ENCODE results near the gene GATM. TPM values are rescaled to one million over a fixed set of nuclear protein-coding genes. Genes with fewer than 3 reads are reported as not detected.

Gene GATM
- total RNA-seq, 1 donor from 2014 or later: 3.5 TPM

DNA sequence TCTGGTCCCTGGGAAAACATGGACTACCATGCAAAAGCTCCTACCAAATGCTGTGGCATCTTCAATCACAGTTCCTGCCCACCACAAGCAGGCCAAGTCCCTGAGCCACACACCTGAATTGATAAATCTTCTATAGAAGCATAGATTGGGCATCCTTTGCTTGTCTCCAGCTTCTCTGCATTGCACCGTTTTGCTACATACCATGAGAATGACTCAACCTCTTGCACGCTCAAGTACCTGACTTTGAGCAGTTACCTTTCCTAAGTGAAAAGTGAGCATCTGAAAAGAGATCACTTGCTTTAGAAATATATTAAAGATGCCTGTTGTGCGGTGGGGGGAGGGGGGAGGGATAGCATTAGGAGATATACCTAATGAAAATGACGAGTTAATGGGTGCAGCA, 31.3 kb downstream of the GATM start:
- Mint-ChIP-seq H3K27ac (ENCODE audit: unreplicated experiment) (no peak overlapping the region), H3K27me3 (ENCODE audit: unreplicated experiment) (no peaks in the 10 kb centered on the region), H3K9me3 (ENCODE audit: unreplicated experiment) (no peaks in the 10 kb centered on the region), H3K4me1 (ENCODE audit: unreplicated experiment) (no peaks in the 10 kb centered on the region), H3K4me3 (ENCODE audit: unreplicated experiment) (no peak overlapping the region), H3K36me3 (ENCODE audit: low read depth, unreplicated experiment) (no peaks in the 10 kb centered on the region)
- TF ChIP-seq, protein P1, sequence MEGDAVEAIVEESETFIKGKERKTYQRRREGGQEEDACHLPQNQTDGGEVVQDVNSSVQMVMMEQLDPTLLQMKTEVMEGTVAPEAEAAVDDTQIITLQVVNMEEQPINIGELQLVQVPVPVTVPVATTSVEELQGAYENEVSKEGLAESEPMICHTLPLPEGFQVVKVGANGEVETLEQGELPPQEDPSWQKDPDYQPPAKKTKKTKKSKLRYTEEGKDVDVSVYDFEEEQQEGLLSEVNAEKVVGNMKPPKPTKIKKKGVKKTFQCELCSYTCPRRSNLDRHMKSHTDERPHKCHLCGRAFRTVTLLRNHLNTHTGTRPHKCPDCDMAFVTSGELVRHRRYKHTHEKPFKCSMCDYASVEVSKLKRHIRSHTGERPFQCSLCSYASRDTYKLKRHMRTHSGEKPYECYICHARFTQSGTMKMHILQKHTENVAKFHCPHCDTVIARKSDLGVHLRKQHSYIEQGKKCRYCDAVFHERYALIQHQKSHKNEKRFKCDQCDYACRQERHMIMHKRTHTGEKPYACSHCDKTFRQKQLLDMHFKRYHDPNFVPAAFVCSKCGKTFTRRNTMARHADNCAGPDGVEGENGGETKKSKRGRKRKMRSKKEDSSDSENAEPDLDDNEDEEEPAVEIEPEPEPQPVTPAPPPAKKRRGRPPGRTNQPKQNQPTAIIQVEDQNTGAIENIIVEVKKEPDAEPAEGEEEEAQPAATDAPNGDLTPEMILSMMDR (IDR thresholded peaks at IDR 0.05; ENCODE audit: unreplicated experiment): no peak
- no peak for DNase-seq (ENCODE audit: low spot score)

DNA sequence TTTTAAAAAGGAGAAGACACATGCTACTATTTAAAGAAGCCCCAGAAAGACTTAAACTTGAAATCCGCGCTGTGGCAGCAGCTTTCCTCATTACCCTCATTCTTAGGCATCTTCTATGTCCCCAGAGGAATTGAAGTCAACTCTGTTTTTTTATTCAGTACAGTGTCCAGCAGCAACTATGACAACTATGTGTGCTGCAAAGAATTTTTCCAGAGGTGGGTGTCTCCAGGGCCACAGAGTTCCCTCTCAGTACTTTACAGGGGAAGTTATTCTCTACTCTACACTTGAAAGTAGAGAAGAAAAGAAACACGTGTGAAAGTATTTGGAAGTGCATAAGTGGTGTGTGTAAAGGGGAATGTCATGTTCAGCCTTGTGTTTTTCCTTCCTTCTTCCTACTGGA, 32.0 kb downstream of the GATM start:
- H3K9me3 Mint-ChIP-seq (ENCODE audit: unreplicated experiment): no peaks in the 10 kb centered on the region

DNA sequence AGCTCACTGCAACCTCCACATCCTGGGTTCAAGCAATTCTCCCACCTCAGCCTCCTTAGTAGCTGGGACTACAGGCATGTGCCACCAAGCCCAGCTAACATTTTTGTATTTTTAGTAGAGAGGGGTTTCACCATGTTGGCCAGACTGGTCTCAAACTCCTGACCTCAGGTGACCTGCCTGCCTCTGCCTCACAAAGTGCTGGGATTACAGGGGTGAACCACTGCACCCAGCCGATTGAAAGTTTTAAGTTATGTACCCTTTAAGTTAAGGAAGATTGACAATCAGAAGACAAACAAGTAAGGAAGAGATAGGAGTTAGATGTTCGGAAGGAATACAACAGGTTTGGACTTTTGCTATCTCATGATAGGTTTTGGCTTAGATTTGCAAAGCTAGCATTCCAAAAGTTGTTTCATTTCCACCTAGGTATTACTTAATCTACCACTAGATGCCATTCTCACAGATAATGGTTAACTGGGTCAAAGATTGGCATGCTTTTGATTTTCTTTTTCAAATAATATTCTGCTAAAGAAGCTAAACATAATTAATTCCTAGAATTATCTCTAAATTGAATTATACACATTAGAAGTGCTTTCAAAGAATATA, 35.0 kb downstream of the GATM start:
- Mint-ChIP-seq H3K4me1 (ENCODE audit: unreplicated experiment) (no peaks in the 10 kb centered on the region), H3K27ac (ENCODE audit: unreplicated experiment) (no peak overlapping the region)

More for the DNA sequence above, 32.0 kb downstream of the GATM start:
- TF ChIP-seq, protein P1 (IDR thresholded peaks at IDR 0.05; ENCODE audit: unreplicated experiment): no peak
- Mint-ChIP-seq H3K27me3 (ENCODE audit: unreplicated experiment) (no peaks in the 10 kb centered on the region), H3K4me3 (ENCODE audit: unreplicated experiment) (no peak overlapping the region), H3K4me1 (ENCODE audit: unreplicated experiment) (no peaks in the 10 kb centered on the region), H3K36me3 (ENCODE audit: low read depth, unreplicated experiment) (no peaks in the 10 kb centered on the region), H3K27ac (ENCODE audit: unreplicated experiment) (no peak overlapping the region)
- DNase-seq (ENCODE audit: low spot score): no peak

DNA sequence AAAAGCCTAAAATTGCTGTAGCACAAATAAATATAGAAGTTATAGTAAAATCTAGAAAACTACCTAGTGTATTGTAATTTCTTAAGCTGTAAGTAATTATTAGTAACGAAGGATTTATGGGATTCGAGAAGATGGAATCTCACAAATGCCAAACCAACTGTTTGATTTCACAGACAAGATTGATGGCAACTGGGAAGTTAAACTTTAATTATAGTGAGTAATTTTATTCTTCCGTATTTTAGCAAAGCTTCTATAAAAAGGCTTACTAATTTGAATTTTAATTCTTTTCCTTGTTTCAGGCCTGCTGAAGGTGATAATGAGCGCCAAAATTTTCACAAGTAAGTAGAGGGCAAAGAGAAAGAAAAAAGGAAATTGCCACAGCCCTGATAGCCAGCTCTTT, 36.6 kb downstream of the GATM start:
- H3K4me3 Mint-ChIP-seq (ENCODE audit: unreplicated experiment): no peak overlapping the region
- TF ChIP-seq, protein P1 (IDR thresholded peaks at IDR 0.05; ENCODE audit: unreplicated experiment): no peak
- H3K27ac Mint-ChIP-seq (ENCODE audit: unreplicated experiment): no peak overlapping the region
- H3K36me3 Mint-ChIP-seq (ENCODE audit: low read depth, unreplicated experiment): no peaks in the 10 kb centered on the region
- H3K4me1 Mint-ChIP-seq (ENCODE audit: unreplicated experiment): no peaks in the 10 kb centered on the region
- no peaks in the 10 kb centered on the region for H3K27me3 Mint-ChIP-seq (ENCODE audit: unreplicated experiment)
- no peak for DNase-seq (ENCODE audit: low spot score)
- no peaks in the 10 kb centered on the region for H3K9me3 Mint-ChIP-seq (ENCODE audit: unreplicated experiment)

More for the DNA sequence above, 35.0 kb downstream of the GATM start:
- Mint-ChIP-seq H3K4me3 (ENCODE audit: unreplicated experiment) (no peak overlapping the region), H3K36me3 (ENCODE audit: low read depth, unreplicated experiment) (no peaks in the 10 kb centered on the region), H3K27me3 (ENCODE audit: unreplicated experiment) (no peaks in the 10 kb centered on the region), H3K9me3 (ENCODE audit: unreplicated experiment) (no peaks in the 10 kb centered on the region)
- TF ChIP-seq, protein P1 (IDR thresholded peaks at IDR 0.05; ENCODE audit: unreplicated experiment): no peak
- DNase-seq (ENCODE audit: low spot score): no peak

DNA sequence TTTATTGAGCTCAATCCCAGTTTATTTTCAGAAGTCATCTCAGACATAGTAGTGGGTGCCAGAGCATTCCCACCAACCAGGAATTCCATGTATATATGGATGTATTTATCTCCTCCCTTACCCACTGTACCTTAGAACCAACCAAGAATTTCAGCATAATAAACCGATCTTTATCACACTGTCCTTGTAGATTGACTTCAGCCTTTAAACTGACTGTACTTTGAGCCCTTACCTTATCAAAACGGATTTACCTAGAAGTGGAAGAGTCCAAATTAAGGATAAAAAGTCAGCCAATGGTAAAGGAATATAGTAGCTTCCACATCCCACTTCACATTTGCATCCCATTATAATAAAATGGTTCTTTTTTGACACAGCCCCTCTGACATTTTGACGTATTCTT, 37.9 kb downstream of the GATM start:
- DNase-seq (ENCODE audit: low spot score): no peak
- no peaks in the 10 kb centered on the region for H3K4me1 Mint-ChIP-seq (ENCODE audit: unreplicated experiment)
- no peaks in the 10 kb centered on the region for H3K9me3 Mint-ChIP-seq (ENCODE audit: unreplicated experiment)
- H3K4me3 Mint-ChIP-seq (ENCODE audit: unreplicated experiment): no peak overlapping the region
- H3K27ac Mint-ChIP-seq (ENCODE audit: unreplicated experiment): no peak overlapping the region
- TF ChIP-seq, protein P1 (IDR thresholded peaks at IDR 0.05; ENCODE audit: unreplicated experiment): no peak
- no peaks in the 10 kb centered on the region for H3K36me3 Mint-ChIP-seq (ENCODE audit: low read depth, unreplicated experiment)
- no peaks in the 10 kb centered on the region for H3K27me3 Mint-ChIP-seq (ENCODE audit: unreplicated experiment)
